NCI-H226 (cell line): Measurements from ENCODE around the gene WDR54.
A peak's percentile ranks its signal among the peaks of the same experiment; 100 is the strongest.
"Not testable (repeated sequence)": the region's sequence is repeated elsewhere in the genome, so short reads cannot be mapped to it uniquely, and the experiment has no call there.

Experiments used
- DNase-seq: peaks from one replicate; pipeline ENCODE4 v3.0.0-alpha.2; 2015

WDR54 gene

DNA sequence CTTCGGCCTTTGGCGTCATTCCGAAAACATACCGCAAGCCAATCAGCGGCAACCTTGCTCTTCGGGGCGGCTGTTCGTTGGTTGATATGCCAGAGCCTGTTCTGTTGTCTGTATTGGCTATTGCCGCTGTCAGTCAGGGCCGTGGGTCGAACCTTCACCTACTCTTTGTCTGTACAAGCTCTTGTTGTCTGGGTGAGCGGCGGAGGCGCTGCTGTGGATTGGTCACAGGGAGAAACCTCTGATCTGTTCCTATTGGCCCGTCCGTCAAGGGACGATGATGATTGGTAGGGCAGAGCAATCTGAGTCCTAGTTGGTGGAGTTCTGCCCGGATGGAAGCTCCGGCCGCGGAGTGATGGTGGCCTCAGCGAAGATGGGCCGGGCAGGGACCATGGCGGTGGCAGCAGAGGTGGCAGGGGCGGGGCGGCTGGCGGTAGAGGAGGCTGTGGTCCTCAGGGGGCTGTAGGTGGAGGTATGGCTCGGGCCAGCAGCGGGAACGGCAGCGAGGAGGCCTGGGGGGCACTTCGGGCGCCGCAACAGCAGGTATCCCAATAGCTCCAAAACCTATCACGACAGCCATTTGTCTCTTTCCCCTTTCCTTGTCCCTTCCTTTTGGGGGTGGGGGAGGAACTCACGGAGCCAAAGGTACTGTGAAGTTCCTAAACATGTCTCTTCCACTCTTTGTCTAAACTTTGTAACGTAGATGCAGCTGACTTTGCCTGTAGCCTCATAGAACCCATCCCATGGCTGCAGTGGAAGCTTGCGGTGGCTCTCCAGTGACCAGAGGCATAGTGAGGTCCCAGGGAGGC, 36.8 kb downstream of the WDR54 start, which contains the start of gene WBP1:
Gene WBP1, plus strand, starts transcription at position 307 of the 806 bp plus-strand sequence. Its CDS starts 165 bp downstream, at position 472.
- DNase-seq, result peak; percentile 100

DNA sequence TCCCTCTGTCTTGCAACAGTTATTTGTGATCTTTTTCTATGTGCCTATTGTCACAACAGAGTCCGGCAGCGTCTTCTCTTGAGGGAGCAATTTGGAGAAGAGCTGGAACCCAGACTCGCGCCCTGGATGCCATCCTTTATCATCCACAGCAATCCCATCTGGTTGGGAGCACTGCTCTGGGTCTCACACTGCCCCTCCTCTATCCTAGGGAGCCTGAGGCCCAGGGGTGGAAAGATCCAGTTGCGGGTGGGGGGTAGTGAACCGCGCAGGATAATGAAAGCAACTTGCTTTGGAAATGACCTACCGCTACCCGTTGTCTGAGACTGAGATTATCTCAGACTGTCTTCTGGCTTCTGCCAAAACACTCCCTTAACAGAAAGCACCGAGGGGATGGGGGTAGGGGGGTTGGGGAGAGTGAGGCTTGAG, 37.4 kb downstream of the WDR54 start:
- DNase-seq, result no peak

- DNase-seq, result not testable (repeated sequence)
Measured at GRCh38 chr2:74459503-74460118, 38.1 kb downstream of the WDR54 start.

DNA sequence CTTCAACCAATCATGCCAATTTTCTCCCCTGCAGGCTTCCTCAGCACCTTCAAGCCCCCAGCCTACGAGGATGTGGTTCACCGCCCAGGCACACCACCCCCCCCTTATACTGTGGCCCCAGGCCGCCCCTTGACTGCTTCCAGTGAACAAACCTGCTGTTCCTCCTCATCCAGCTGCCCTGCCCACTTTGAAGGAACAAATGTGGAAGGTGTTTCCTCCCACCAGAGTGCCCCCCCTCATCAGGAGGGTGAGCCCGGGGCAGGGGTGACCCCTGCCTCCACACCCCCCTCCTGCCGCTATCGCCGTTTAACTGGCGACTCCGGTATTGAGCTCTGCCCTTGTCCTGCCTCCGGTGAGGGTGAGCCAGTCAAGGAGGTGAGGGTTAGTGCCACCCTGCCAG, 38.7 kb downstream of the WDR54 start:
- DNase-seq, result not testable (repeated sequence)

DNA sequence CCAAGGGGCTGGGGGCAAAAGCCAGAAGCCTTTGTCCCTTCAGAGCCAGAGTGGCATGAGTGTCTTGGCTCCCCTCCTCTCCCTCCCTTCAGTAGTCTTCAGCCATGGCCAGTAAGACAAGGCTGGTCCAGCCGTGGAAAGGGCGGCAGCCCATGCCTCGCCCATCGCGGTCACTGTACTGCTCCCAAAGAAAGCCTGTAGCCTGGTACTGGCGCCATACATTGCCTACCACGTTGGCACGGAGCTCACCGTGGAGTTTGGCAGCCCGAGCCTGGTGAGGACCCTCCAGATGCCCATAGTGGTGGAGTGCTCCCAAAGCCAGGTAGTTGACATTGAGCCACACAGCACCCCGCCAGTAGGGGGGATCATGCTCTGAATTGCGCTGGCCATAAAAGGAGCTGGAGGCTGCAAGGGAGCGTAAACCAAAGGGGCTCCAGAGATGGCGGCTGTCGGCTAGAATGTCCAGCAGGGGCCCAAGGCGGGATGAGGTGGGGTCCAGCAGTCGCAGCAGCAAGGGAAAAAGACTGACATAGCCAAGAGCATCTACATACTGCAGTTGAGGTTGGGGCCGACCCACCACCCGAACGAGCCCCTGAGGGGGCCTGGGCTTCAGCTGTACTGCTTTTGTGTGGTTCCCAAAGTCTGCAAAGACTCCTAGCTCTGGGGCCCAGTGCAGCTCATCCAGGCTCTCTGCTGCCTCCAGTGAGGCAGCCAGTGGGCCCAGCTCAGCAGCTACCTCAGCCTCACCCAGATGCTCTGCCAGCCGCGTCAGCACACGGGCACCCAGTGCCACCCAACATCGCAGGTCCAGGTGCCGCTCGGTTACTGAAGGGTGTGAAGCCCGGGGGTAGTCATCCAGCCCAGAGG, 39.9 kb downstream of the WDR54 start:
- DNase-seq, result no peak

DNA sequence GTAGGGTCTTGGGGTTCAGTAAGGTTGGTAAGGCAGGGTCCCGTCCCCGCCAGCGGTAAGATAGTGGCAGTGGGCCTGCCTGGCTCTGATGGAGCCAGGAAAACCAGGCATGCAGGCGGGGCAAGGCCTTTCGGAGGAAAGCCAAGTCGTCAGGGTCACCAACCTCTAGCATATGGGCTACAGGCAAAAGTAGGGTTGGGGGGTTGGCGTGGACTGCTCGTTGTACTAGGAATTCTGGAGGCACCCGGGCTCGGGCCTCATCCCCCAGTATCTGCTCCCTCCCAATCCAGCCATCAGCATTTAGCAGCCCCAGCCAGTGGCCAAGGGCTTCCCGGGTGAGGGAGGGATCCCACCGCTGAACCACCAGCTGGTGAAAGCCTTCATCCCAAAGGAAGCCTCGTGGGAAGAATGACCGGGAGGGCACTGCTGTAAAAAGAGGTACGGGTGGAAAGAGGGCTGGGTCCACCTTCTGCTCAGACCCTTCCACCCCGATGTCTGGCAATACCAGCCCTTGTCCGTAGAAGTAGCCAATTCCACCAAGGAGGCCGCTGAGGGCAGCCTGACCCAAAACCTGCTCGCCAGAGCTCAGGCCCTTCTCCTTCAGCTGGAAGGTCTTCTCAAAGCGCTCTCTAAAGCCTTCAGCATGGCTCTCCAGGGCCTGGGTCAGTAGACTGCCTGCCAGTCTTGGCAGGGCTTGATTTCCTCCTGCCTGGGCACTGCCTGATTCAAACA, 40.7 kb downstream of the WDR54 start:
- no peak for DNase-seq

- DNase-seq, result no peak
Measured at GRCh38 chr2:74462786-74463105, 41.2 kb downstream of the WDR54 start.

- no peak for DNase-seq
Measured at GRCh38 chr2:74464406-74464805, 42.9 kb downstream of the WDR54 start.

- not testable (repeated sequence) for DNase-seq
Measured at GRCh38 chr2:74470742-74471141, 49.2 kb downstream of the WDR54 start.

- no peak for DNase-seq
Measured at GRCh38 chr2:74471332-74472065, 50.0 kb downstream of the WDR54 start.

DNA sequence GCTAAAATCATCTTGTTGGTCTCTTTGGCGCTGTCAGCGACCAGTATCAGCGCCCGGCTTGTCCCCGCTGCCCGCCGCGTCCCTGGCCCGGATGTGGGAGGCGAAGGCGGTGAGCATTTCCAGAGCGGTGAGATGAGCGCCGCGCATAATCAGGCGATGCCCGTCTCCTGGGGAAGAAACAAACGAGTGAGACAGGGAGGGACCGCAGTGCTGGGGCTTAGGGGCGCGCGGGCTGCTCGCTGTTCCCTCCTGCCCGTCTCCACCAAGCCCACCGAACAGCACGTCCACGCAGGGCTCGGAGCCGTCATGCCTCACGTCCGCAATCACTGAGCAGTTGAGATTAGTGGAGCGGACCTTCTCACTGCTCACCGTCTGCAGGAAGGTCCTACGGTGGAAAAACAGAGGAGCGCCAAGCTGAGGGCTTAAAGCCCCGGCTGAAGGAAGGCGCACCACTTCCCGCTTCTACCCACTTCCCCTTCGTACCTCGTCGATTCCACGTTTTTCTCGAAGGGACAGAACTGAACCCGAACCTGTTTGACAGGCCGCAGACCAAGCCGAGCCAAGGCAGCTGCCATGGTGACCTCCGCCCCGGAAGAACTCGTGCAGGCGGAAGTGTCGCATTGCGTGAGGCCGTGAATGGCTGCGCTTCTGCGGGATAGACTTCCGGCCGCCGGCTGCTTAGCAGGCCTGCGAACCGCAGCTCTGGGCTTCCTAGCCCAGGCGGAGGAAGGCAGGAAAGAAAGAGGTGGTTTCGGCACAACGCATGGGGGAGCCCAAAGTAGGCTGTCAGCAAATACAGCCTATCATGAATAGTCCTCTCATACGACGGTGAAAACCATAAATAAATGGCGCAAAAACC, 50.8 kb downstream of the WDR54 start, which contains the start of gene MRPL53:
Gene MRPL53, minus strand, starts transcription at position 595 of the 859 bp plus-strand sequence. Its CDS starts 20 bp downstream, at position 575.
- DNase-seq, result peak; percentile 91

DNA sequence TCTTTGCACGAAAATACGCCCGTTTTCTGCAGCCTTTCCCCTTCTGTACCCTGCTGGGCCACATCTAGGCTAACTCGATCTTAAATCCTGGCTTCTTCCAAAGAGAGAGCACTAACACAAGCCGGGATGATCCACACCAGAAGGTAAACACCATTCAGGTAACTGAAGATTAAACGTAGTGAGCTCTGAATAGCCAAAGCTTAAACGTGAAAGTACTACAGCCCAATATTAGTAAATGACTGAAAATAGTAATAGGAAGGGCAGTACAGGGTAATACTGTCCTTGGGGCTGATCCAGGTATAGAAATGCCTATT, 51.4 kb downstream of the WDR54 start:
- no peak for DNase-seq

GRCh38 chr2:74474481-74474880, 53.0 kb downstream of the WDR54 start:
- DNase-seq, result no peak

- DNase-seq, result no peak
Measured at GRCh38 chr2:74474899-74475298, 53.4 kb downstream of the WDR54 start.
